ENCODE results near the gene ORC2. TPM values are rescaled to one million over a fixed set of nuclear protein-coding genes. Genes with fewer than 3 reads are reported as not detected.

Gene ORC2
- total and polyA plus RNA-seq, 10 of the 15 experiments (the other 5 are each of a cell fraction or from before 2014, with no cell fraction given): 6.1 to 36.9 (median 17.6) TPM

DNA sequence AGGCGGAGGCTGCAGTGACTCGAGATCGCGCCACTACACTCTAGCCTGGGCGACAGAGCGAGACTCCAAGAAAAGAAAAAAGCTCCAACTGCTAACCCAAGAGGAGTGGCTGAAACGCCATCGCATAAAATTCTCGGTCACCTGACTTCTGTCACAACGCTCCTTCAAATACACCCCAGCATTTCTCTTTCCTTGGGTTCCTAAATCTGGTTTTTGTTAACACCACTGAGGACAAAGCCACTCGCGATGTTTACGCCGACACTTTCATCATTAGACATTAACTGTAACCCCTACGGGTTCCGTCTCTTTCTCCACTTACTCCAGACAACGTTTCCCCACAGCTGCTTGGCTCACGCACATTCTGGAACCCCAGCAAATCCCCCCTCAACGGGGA is 99.7 kb downstream of the ORC2 start (continued):
- TF ChIP-seq MLLT1 (IDR thresholded peaks at IDR 0.05) (peak; percentile 90; the same call in 1 of the 2 replicates), JUNB (IDR thresholded peaks at IDR 0.05) (no peak), ZBTB4 (CRISPR knock-in tag; IDR thresholded peaks at IDR 0.05) (no peak), ZBED1 (IDR thresholded peaks at IDR 0.05; ENCODE audit: borderline replicate concordance) (no peak), ZNF622 (IDR thresholded peaks at IDR 0.05) (no peak), IKZF1 (conservative IDR thresholded peaks at IDR 0.05) (no peak), ZNF24 (IDR thresholded peaks at IDR 0.05) (no peak), CEBPB (IDR thresholded peaks at IDR 0.05; ENCODE audit: borderline replicate concordance in 1 of 2, low read depth in 2 of 2, low read length in 2 of 2) (no peak), TAF1 (IDR thresholded peaks at IDR 0.05; ENCODE audit: borderline replicate concordance, low read depth, low read length) (no peak), MEF2B (IDR thresholded peaks at IDR 0.05; ENCODE audit: partially characterized antibody, poor library complexity, severe bottlenecking) (no peak), NR2C2 (IDR thresholded peaks at IDR 0.05; ENCODE audit: borderline replicate concordance, control insufficient read depth, insufficient read length, low read depth) (no peak), CBX3 (IDR thresholded peaks at IDR 0.05; ENCODE audit: borderline replicate concordance, low read depth) (no peak)
- TF ChIP-seq, protein P1, sequence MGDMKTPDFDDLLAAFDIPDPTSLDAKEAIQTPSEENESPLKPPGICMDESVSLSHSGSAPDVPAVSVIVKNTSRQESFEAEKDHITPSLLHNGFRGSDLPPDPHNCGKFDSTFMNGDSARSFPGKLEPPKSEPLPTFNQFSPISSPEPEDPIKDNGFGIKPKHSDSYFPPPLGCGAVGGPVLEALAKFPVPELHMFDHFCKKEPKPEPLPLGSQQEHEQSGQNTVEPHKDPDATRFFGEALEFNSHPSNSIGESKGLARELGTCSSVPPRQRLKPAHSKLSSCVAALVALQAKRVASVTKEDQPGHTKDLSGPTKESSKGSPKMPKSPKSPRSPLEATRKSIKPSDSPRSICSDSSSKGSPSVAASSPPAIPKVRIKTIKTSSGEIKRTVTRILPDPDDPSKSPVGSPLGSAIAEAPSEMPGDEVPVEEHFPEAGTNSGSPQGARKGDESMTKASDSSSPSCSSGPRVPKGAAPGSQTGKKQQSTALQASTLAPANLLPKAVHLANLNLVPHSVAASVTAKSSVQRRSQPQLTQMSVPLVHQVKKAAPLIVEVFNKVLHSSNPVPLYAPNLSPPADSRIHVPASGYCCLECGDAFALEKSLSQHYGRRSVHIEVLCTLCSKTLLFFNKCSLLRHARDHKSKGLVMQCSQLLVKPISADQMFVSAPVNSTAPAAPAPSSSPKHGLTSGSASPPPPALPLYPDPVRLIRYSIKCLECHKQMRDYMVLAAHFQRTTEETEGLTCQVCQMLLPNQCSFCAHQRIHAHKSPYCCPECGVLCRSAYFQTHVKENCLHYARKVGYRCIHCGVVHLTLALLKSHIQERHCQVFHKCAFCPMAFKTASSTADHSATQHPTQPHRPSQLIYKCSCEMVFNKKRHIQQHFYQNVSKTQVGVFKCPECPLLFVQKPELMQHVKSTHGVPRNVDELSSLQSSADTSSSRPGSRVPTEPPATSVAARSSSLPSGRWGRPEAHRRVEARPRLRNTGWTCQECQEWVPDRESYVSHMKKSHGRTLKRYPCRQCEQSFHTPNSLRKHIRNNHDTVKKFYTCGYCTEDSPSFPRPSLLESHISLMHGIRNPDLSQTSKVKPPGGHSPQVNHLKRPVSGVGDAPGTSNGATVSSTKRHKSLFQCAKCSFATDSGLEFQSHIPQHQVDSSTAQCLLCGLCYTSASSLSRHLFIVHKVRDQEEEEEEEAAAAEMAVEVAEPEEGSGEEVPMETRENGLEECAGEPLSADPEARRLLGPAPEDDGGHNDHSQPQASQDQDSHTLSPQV (IDR thresholded peaks at IDR 0.05): no peak
- TF ChIP-seq, protein P2, sequence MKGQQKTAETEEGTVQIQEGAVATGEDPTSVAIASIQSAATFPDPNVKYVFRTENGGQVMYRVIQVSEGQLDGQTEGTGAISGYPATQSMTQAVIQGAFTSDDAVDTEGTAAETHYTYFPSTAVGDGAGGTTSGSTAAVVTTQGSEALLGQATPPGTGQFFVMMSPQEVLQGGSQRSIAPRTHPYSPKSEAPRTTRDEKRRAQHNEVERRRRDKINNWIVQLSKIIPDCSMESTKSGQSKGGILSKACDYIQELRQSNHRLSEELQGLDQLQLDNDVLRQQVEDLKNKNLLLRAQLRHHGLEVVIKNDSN (IDR thresholded peaks at IDR 0.05; ENCODE audit: borderline replicate concordance, extremely low read length, insufficient read depth, low read depth, low read length): no peak
- TF ChIP-seq, protein P3, sequence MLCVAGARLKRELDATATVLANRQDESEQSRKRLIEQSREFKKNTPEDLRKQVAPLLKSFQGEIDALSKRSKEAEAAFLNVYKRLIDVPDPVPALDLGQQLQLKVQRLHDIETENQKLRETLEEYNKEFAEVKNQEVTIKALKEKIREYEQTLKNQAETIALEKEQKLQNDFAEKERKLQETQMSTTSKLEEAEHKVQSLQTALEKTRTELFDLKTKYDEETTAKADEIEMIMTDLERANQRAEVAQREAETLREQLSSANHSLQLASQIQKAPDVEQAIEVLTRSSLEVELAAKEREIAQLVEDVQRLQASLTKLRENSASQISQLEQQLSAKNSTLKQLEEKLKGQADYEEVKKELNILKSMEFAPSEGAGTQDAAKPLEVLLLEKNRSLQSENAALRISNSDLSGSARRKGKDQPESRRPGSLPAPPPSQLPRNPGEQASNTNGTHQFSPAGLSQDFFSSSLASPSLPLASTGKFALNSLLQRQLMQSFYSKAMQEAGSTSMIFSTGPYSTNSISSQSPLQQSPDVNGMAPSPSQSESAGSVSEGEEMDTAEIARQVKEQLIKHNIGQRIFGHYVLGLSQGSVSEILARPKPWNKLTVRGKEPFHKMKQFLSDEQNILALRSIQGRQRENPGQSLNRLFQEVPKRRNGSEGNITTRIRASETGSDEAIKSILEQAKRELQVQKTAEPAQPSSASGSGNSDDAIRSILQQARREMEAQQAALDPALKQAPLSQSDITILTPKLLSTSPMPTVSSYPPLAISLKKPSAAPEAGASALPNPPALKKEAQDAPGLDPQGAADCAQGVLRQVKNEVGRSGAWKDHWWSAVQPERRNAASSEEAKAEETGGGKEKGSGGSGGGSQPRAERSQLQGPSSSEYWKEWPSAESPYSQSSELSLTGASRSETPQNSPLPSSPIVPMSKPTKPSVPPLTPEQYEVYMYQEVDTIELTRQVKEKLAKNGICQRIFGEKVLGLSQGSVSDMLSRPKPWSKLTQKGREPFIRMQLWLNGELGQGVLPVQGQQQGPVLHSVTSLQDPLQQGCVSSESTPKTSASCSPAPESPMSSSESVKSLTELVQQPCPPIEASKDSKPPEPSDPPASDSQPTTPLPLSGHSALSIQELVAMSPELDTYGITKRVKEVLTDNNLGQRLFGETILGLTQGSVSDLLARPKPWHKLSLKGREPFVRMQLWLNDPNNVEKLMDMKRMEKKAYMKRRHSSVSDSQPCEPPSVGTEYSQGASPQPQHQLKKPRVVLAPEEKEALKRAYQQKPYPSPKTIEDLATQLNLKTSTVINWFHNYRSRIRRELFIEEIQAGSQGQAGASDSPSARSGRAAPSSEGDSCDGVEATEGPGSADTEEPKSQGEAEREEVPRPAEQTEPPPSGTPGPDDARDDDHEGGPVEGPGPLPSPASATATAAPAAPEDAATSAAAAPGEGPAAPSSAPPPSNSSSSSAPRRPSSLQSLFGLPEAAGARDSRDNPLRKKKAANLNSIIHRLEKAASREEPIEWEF (IDR thresholded peaks at IDR 0.05; ENCODE audit: insufficient replicate concordance, low read depth, low read length): no peak

Data from GM12878 (cell line).